Left cardiac atrium (tissue), 4 donors: Measurements from ENCODE around the gene CENPA. TPM values are rescaled to one million over a fixed set of nuclear protein-coding genes. Genes with fewer than 3 reads are reported as not detected.
"Not testable (repeated sequence)": the region's sequence is repeated elsewhere in the genome, so short reads cannot be mapped to it uniquely, and the experiment has no call there.

Source experiments
- ATAC-seq, 2 donors: fragments of 200-7000 bp; cut with Tn5 transposase; one replicate each; pipeline ENCODE4 v1.9.1; 2020; ENCODE audit warnings: mild to moderate bottlenecking in 2 of 2, moderate library complexity in 2 of 2
- DNase-seq: peaks from one replicate; pipeline ENCODE4 v3.0.0-alpha.2; 2020
- intact Hi-C, 2 donors: fragments of 100-400 bp; cut with DNase I; formaldehyde crosslinking; loops; one replicate each; pipeline versions ENCODE4 v1.14.1 to v1.15.1; 2022 to 2023
- total RNA-seq, 2 donors: library from RNA; stranded (reverse); fragmentation: NEBNext Ultra II Directional; extraction: Animal tissue kit (Norgen Biotek cat#: 25700); gene quantifications; one replicate each; pipeline ENCODE4 v1.2.1, GENCODE V29; 2021
- donor health status: DM: no; HTN: yes; CAD: no.
- donor health status: DM: no; HTN: yes; CAD: no; lungs with severe emphysema.
- donor health status: DM: yes; HTN: yes; CAD: no.
- donor health status: Dilated cardiomyopathy.

CENPA gene
- total RNA-seq, 2 donors from 2014 or later = 0.38 TPM; not detected in 1

DNA sequence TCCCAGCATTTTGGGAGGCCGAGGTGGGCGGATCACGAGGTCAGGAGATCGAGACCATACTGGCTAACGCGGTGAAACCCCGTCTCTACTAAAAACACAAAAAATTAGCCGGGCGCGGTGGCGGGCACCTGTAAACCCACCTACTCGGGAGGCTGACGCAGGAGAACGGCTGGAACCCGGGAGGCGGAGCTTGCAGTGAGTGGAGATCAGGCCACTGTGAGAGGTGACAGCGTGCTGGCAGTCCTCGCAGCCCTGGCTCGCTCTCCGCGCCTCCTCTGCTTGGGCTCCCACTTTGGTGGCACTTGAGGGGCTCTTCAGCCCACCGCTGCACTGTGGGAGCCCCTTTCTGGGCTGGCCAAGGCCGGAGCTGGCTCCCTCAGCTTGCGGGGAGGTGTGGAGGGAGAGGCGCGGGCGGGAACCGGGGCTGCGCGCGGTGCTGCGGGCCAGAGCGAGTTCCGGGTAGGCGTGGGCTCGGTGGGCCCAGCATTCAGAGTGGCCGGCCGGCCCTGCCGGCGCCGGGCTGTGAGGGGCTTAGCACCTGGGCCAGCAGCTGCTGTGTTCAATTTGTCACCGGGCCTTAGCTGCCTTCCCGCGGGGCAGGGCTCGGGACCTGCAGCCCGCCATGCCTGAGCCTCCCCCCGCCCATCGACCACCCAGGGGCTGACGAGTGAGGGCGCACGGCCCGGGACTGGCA, 28.4 kb downstream of the CENPA start:
- DNase-seq, ATAC-seq, intact Hi-C loops: not testable (repeated sequence)

DNA sequence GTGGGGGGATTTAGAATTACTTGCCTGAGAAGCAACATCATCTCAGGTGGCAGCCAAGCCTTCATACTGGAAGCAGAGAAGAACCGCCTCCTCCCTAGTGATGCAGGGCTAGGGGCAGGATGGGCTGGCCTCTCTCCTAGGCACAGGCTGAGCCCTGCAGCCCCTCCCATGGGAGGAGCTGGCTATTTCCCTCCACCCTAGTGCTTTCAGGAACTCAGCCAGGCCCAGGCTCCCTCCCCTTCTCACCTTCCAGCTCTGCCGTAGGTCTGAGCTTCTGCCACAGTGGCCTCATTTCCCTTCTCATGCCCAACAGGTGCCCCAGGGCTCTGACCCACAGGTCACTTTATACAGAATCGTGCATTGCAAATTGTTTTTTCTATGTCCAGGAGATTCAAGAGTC, 31.0 kb downstream of the CENPA start:
- no peak for ATAC-seq
- no peak for DNase-seq
- intact Hi-C loops = no loop called here

DNA sequence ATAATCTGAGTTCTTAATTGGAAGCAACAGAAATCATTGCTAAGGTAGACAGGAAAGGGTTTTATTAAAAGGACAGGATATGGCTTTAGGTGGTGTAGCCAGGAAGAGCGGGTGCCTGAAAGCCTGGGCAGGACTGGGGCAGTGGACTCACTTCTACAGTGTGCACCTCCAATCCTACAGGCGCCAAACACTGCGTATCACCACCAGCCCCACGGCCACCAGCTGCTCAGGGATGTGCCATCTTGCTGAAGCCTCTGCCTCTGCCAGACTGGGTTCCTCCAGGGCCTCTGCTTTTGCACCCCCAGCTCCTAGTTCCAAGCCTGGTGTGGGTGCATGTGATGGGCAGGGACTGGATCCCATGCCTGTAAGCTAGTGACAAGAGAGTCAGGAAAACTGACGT, 32.4 kb downstream of the CENPA start:
- ATAC-seq (no peak), DNase-seq (no peak)
- intact Hi-C loops = no loop called here

DNA sequence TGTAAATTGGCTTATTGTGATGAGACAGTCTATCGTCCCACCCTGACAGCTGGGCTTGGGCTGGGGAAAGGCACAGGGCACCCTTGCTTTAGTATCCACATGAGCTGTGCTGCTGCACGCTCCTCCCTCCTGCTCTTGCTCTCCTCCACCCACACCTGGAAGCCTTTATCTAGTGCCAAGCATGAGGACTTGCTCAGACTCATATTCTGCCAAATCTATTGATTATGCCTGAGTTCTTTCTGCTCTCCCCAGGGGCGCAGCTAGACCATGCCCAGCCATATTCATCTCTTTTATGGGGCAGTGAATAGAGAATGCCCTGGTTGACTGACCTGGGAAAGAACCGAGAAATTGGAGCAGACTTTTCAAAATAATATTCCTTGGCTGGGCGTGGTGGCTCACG, 33.1 kb downstream of the CENPA start:
- DNase-seq (no peak), ATAC-seq (no peak)
- intact Hi-C loops = no loop called here

DNA sequence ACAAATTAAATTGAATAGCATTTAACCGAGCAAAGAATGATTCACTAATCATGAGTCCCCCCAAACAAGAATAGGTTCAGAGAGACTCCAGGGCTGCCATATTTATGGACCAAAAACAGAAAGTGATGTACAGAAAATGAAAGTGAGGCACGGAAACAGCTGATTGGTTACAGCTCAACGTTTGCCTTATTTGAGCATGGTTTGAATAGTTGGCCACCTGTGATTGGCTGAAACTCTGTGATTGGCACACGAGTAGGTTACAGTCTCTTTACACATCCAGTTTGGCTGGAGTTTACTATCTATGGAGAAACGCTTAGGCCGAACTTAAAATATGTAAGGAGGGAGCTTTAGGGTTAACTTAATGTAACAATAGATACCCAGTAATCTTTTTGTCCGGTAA, 35.1 kb downstream of the CENPA start:
- DNase-seq (no peak), ATAC-seq (no peak)
- intact Hi-C loops = no loop called here

DNA sequence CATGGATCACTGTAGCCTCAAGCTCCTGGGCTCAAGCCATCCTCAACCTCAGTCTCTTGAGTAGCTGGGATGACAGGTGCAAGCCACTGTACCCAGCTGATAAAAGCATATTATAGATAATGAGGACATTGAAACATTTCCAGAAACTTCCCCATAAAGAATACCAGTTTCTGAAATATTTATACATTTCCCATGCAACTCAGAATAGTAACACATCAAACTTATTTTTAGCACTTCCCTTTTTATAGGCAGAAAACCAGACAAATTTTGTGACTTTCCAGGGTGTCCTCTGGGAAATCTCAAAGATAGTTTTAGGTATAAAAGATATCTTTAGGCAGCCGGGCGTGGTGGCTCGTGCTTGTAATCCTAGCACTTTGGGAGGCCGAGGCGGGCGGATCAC, 37.0 kb downstream of the CENPA start:
- DNase-seq = no peak
- intact Hi-C loops = no loop called here
- no peak for ATAC-seq

DNA sequence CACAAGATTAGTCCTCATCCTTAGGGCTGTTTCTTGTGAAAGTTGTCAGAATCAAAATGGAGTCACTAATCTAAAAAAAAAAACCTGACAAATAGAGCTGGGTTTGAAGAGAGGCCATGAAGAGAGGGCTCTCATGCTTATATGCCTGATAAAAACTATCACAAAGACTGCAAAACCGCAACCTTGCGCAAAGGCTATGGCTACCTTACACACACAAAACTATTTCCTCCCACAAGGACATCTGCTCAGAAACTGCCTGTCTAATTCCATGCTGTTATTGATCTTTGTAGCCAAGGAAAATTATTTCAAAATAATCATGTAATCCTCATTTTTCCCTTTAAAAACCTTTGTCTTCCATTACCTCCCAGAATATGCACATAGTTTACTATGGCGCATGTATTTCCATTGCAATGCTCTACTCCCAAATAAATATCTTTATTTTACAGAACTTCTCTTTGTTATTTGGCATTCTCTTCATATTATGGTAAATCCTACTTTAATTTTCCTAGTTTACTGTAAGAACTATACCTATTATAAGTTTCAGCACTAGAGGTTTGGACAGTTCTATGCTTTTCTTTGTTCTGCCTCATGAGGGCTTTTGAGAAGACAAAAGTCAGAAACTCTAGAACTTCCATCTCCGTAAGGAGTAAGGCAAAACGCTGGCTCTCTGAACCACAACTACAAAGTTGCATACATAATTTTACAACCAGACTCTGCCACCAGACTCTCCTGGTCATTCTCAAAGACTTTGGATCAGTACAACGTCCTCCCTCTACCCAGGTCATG, 52.5 kb downstream of the CENPA start:
- no peak for ATAC-seq
- intact Hi-C loops = no loop called here

DNA sequence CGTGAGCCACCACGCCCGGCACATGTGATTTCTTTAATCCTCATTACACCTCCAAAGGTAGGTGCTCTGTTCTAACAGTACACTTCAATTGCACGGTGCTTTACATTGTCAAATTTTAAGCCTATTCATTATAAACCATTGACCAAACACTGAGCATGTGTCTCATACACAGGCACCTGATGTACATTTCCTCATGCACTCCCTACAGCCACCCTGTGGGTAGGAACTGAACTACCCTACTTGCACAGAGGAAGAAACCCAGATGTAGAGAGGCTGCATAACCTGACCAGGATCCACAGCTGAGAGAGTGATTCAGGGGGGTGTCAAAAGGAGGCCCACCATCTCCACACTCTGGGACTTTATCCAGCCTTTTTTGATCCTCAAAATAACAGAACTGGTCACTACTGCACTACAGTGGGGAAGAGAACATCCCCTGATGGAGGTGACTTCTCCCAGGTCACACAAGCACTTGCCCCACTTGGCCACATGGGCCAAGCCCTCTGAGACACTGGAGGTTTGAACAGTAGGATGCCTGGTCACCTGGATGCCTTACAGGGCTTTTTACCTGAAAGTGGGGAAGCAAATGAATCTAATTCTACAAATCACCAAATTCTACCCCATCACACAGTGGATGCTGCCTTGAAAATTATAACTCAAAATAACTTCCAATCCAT, 55.2 kb downstream of the CENPA start:
- no peak for DNase-seq
- intact Hi-C loops = no loop called here
- ATAC-seq = no peak

More for the DNA sequence above, 52.5 kb downstream of the CENPA start:
- DNase-seq = no peak

DNA sequence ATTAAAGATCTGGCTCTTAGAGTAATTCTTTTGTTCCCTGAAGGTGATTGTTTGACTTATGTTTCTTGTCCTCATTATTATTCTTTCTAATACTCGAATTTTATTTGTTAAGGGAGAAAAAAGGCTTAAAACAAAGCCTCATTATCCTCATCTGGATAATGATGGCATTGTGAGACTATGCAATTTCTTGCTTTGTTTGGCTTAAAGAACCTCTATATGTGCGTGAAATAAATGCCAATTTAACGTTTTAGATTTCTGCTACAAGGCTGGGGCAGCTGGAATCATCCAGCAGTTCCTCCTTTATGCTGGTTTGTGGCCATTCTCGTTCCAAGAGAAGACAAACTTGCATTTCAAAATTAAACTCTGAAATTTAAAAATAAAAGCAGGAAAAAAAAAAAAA, 57.2 kb downstream of the CENPA start:
- ATAC-seq = no peak
- intact Hi-C loops = no loop called here

More for the DNA sequence above, 57.2 kb downstream of the CENPA start:
- no peak for DNase-seq

Other genes with a start within 250 kb of the CENPA start
- gene CIB4, start 144.7 kb upstream of the CENPA start, total RNA-seq = under 1 TPM in 1 of 2 donors, not detected in 1; 0.44 TPM
- 10 to 100 TPM; 30.9 to 35.4 TPM for gene KCNK3, start 93.3 kb upstream of the CENPA start, total RNA-seq
- 10 to 100 TPM; 26.4 to 35.5 TPM for gene SLC35F6, start 21.8 kb upstream of the CENPA start, total RNA-seq
- gene DPYSL5, start 62.1 kb downstream of the CENPA start, total RNA-seq = not detected
- gene MAPRE3, start 184.6 kb downstream of the CENPA start, total RNA-seq = 10 to 100 TPM; 35.3 to 43.1 TPM
- 10 to 100 TPM; 39.1 to 66.5 TPM for gene TMEM214, start 246.9 kb downstream of the CENPA start, total RNA-seq